T-helper 2 cell treated with Interferon-gamma antibody and Interleukin-4, amounts not matched to agents 100 ng/mL and 5 ng/mL, for 36 hours (primary cell): ENCODE data around the gene FGFBP2. TPM values are rescaled to one million over a fixed set of nuclear protein-coding genes. Genes with fewer than 3 reads are reported as not detected.

Experiments used
- intact Hi-C: fragments of 100-400 bp; cut with micrococcal nuclease; formaldehyde crosslinking; loops from one replicate; pipeline ENCODE4 v1.15.1; 2023
- total RNA-seq: library from RNA; stranded (reverse); gene quantifications from 2 replicates; pipeline ENCODE4 v1.2.3, GENCODE V29; 2022

FGFBP2 gene
- total RNA-seq, 1 donor from 2014 or later: 0.36 TPM

- intact Hi-C loops: no loop called here
These were observed 8.3 kb upstream of the FGFBP2 start for GRCh38 chr4:15971068-15971801.

GRCh38 chr4:15968551-15969300, 5.8 kb upstream of the FGFBP2 start:
- intact Hi-C loops: no loop called here

GRCh38 chr4:15965325-15965724, 2.4 kb upstream of the FGFBP2 start:
- intact Hi-C loops: no loop called here

GRCh38 chr4:15964159-15964558, 1.2 kb upstream of the FGFBP2 start:
- intact Hi-C loops: loop anchor here (5.0 kb wide), 1 partner anchor 298 kb away; no protein-coding TSS in a partner anchor

- intact Hi-C loops: loop anchor here (1.0 to 5.0 kb wide), 2 partner anchors 38 to 299 kb away; no protein-coding TSS in a partner anchor
These were observed 601 bp upstream of the FGFBP2 start for GRCh38 chr4:15963576-15963975.

- intact Hi-C loops: loop anchor here (5.0 kb wide), 1 partner anchor 300 kb away; no protein-coding TSS in a partner anchor
These were observed 1.0 kb downstream of the FGFBP2 start for GRCh38 chr4:15961781-15962510.

GRCh38 chr4:15958562-15958961, 4.4 kb downstream of the FGFBP2 start:
- intact Hi-C loops: loop anchor here (5.0 to 10.0 kb wide), 3 partner anchors 306 to 554 kb away; no protein-coding TSS in a partner anchor

- intact Hi-C loops: loop anchor here (1.0 to 10.0 kb wide), 8 partner anchors 74 to 725 kb away; no protein-coding TSS in a partner anchor
These were observed 6.7 kb downstream of the FGFBP2 start for GRCh38 chr4:15956179-15956850.

- intact Hi-C loops: loop anchor here (1.0 to 10.0 kb wide), 8 partner anchors 73 to 724 kb away; no protein-coding TSS in a partner anchor
These were observed 7.3 kb downstream of the FGFBP2 start for GRCh38 chr4:15955670-15956069.

GRCh38 chr4:15953625-15954024, 9.3 kb downstream of the FGFBP2 start:
- intact Hi-C loops: loop anchor here (10.0 kb wide), 1 partner anchor 549 kb away; no protein-coding TSS in a partner anchor

GRCh38 chr4:15951781-15952180, 11.2 kb downstream of the FGFBP2 start:
- intact Hi-C loops: loop anchor here (10.0 kb wide), 1 partner anchor 547 kb away; no protein-coding TSS in a partner anchor

GRCh38 chr4:15948826-15949225, 14.1 kb downstream of the FGFBP2 start:
- intact Hi-C loops: no loop called here

GRCh38 chr4:15947684-15948083, 15.3 kb downstream of the FGFBP2 start:
- intact Hi-C loops: no loop called here

GRCh38 chr4:15945516-15945915, 17.5 kb downstream of the FGFBP2 start:
- intact Hi-C loops: no loop called here

- intact Hi-C loops: no loop called here
These were observed 18.1 kb downstream of the FGFBP2 start for GRCh38 chr4:15944895-15945294.

- intact Hi-C loops: no loop called here
These were observed 20.7 kb downstream of the FGFBP2 start for GRCh38 chr4:15942283-15942682.

GRCh38 chr4:15938640-15939039, 24.3 kb downstream of the FGFBP2 start, which contains the start of gene FGFBP1:
FGFBP1 (minus strand) TSS chr4:15938740; CDS start chr4:15936632, 2,108 bp downstream.
- intact Hi-C loops: no loop called here

GRCh38 chr4:15938182-15938581, 24.8 kb downstream of the FGFBP2 start:
- intact Hi-C loops: no loop called here

GRCh38 chr4:15936495-15936894, 26.5 kb downstream of the FGFBP2 start:
- intact Hi-C loops: no loop called here

GRCh38 chr4:15935504-15936402, 27.2 kb downstream of the FGFBP2 start:
- intact Hi-C loops: no loop called here
